GM23338 (cell line): ENCODE results near the gene CNNM3. TPM values are rescaled to one million over a fixed set of nuclear protein-coding genes. Genes with fewer than 3 reads are reported as not detected.

ENCODE experiments used
- ATAC-seq: fragments of 200-7000 bp; cut with Tn5 transposase; 3 replicates; pipeline ENCODE4 v1.9.1; 2020
- DNase-seq: peaks from one replicate; pipeline ENCODE4 v3.0.0-alpha.2; 2015; ENCODE audit warnings: low spot score
- H2AFZ ChIP-seq: fragments of 200-600 bp; sonication (generic); 2 replicates; pipeline ENCODE4 v1.8.0; 2016; ENCODE audit warnings: antibody characterized with exemption, mild to moderate bottlenecking, moderate library complexity
- H3F3A ChIP-seq: fragments of 200-600 bp; sonication (generic); replicated peaks from 2 replicates; pipeline ENCODE4 v1.8.0; 2017; ENCODE audit warnings: antibody characterized with exemption, mixed run types, low read depth
- H3K27ac ChIP-seq: fragments of 200-600 bp; sonication (generic); 2 replicates; pipeline ENCODE4 v1.6.1; 2016; ENCODE audit warnings: low read depth
- H3K27me3 ChIP-seq: fragments of 200-600 bp; sonication (generic); 2 replicates; pipeline ENCODE4 v1.8.0; 2016; ENCODE audit warnings: mild to moderate bottlenecking, mixed run types, moderate library complexity; ENCODE audit not compliant: insufficient read depth
- H3K36me3 ChIP-seq: fragments of 200-600 bp; sonication (generic); 2 replicates; pipeline ENCODE4 v1.8.0; 2016; ENCODE audit warnings: mild to moderate bottlenecking; ENCODE audit not compliant: insufficient read depth
- H3K4me1 ChIP-seq: fragments of 200-600 bp; sonication (generic); 2 replicates; pipeline ENCODE4 v1.8.0; 2016; ENCODE audit warnings: mild to moderate bottlenecking, moderate library complexity; ENCODE audit not compliant: insufficient read depth
- H3K4me2 ChIP-seq: fragments of 200-600 bp; sonication (generic); 2 replicates; pipeline ENCODE4 v1.7.1; 2017; ENCODE audit warnings: mixed run types
- H3K4me3 ChIP-seq: fragments of 200-600 bp; sonication (generic); 2 replicates; pipeline ENCODE4 v1.6.1; 2016; ENCODE audit warnings: mixed run types
- H3K79me2 ChIP-seq: fragments of 200-600 bp; sonication (generic); replicated peaks from 2 replicates; pipeline ENCODE4 v1.8.0; 2017; ENCODE audit warnings: mild to moderate bottlenecking; ENCODE audit not compliant: insufficient read depth
- H3K9me2 ChIP-seq: fragments of 200-600 bp; sonication (generic); 2 replicates; pipeline ENCODE4 v1.8.0; 2017; ENCODE audit not compliant: insufficient read depth
- H4K20me1 ChIP-seq: fragments of 200-600 bp; sonication (generic); replicated peaks from 2 replicates; pipeline ENCODE4 v1.8.0; 2017; ENCODE audit warnings: mild to moderate bottlenecking; ENCODE audit not compliant: insufficient read depth
- H3K27ac Mint-ChIP-seq: 2 replicates; pipeline ENCODE4 v1.8.0; 2020; ENCODE audit warnings: inconsistent platforms, mild to moderate bottlenecking, moderate library complexity, mixed read lengths
- H3K27me3 Mint-ChIP-seq: 3 replicates; pipeline ENCODE4 v1.8.0; 2022; ENCODE audit warnings: low read depth, mild to moderate bottlenecking, moderate library complexity, mixed read lengths, inconsistent platforms; ENCODE audit not compliant: insufficient read depth, poor library complexity
- H3K36me3 Mint-ChIP-seq: 3 replicates; pipeline ENCODE4 v1.8.0; 2021; ENCODE audit warnings: low read depth, mild to moderate bottlenecking, inconsistent platforms, moderate library complexity, mixed read lengths
- H3K4me1 Mint-ChIP-seq: 3 replicates; pipeline ENCODE4 v1.8.0; 2020; ENCODE audit warnings: mild to moderate bottlenecking, inconsistent platforms, mixed read lengths
- H3K4me3 Mint-ChIP-seq: 3 replicates; pipeline ENCODE4 v1.8.0; 2021; ENCODE audit warnings: moderate library complexity, mild to moderate bottlenecking, inconsistent platforms, mixed read lengths
- H3K9me3 Mint-ChIP-seq: 3 replicates; pipeline ENCODE4 v1.8.0; 2020; ENCODE audit warnings: moderate library complexity, mild to moderate bottlenecking, inconsistent platforms, mixed read lengths
- CREB1 ChIP-seq: fragments of 250-450 bp; sonication (Bioruptor Pico); IDR thresholded peaks from 2 replicates; pipeline ENCODE4 v1.5.0; 2020; ENCODE audit warnings: low read depth, mild to moderate bottlenecking, moderate library complexity
- EZH2 ChIP-seq: fragments of 200-600 bp; sonication (generic); IDR thresholded peaks from one replicate; pipeline ENCODE4 v1.8.0; 2017; ENCODE audit warnings: antibody characterized with exemption, mild to moderate bottlenecking, low read depth; ENCODE audit not compliant: unreplicated experiment
- EZH2phosphoT487 ChIP-seq: fragments of 200-600 bp; sonication (generic); IDR thresholded peaks from one replicate; pipeline ENCODE4 v1.8.1; 2018; ENCODE audit warnings: antibody characterized with exemption; ENCODE audit not compliant: unreplicated experiment
- JUNB ChIP-seq: IDR thresholded peaks from one replicate; pipeline ENCODE4 v1.6.1; 2016; ENCODE audit warnings: antibody characterized with exemption; ENCODE audit not compliant: unreplicated experiment
- NANOG ChIP-seq: IDR thresholded peaks from 2 replicates; pipeline ENCODE4 v1.6.1; 2016; ENCODE audit warnings: antibody characterized with exemption, borderline replicate concordance
- POLR2AphosphoS5 ChIP-seq: IDR thresholded peaks from 2 replicates; pipeline ENCODE4 v1.6.1; 2016; ENCODE audit warnings: antibody characterized with exemption, low read depth
- STAT1 ChIP-seq: IDR thresholded peaks from one replicate; pipeline ENCODE4 v1.6.1; 2016; ENCODE audit warnings: antibody characterized with exemption; ENCODE audit not compliant: unreplicated experiment
- ZNF114 ChIP-seq: fragments of 250-450 bp; sonication (Bioruptor Pico); IDR thresholded peaks from 2 replicates; pipeline ENCODE4 v1.5.0; 2020; ENCODE audit warnings: mild to moderate bottlenecking, moderate library complexity
- ZNF331 ChIP-seq: fragments of 250-450 bp; sonication (Bioruptor Pico); IDR thresholded peaks from 2 replicates; pipeline ENCODE4 v1.5.0; 2020; ENCODE audit warnings: low read depth, mild to moderate bottlenecking, moderate library complexity
- polyA plus RNA-seq: library from polyadenylated mRNA; unstranded; fragments of >200 nt; fragmentation: Nextera tagmentation; extraction: Ambion mirVana; gene quantifications from 2 replicates; pipeline ENCODE4 v1.2.1, GENCODE V29; 2016
- total RNA-seq: library from RNA; depleted of rRNA; stranded (reverse); fragments of >200 nt; shearing (Covaris generic); gene quantifications from 2 replicates; pipeline ENCODE4 v1.2.3, GENCODE V29; 2014
- TF ChIP-seq, protein P1 (sequence below): IDR thresholded peaks from 2 replicates; pipeline ENCODE4 v1.6.1; 2016; ENCODE audit warnings: antibody characterized with exemption
- TF ChIP-seq, protein P2 (sequence below): fragments of 250-450 bp; sonication (Bioruptor Pico); IDR thresholded peaks from 2 replicates; pipeline ENCODE4 v1.5.0; 2020; ENCODE audit warnings: mild to moderate bottlenecking, moderate library complexity
- TF ChIP-seq, protein P3 (sequence below), 2 experiments: fragments of 200-600 bp in 1 of 2; sonication (generic) in 1 of 2; conservative IDR thresholded peaks; 2 replicates each; pipeline versions ENCODE4 v1.5.1 to v1.6.1; 2016 to 2017; ENCODE audit warnings: antibody characterized with exemption in 2 of 2, low read depth in 2 of 2, mild to moderate bottlenecking in 2 of 2, moderate library complexity in 1 of 2
- TF ChIP-seq, protein P4 (sequence below): IDR thresholded peaks from one replicate; pipeline ENCODE4 v1.6.1; 2018; ENCODE audit warnings: antibody characterized with exemption; ENCODE audit not compliant: unreplicated experiment

CNNM3 gene
- total and polyA plus RNA-seq, 2 experiments from 2014 or later = 5.3 to 25.7 TPM

DNA sequence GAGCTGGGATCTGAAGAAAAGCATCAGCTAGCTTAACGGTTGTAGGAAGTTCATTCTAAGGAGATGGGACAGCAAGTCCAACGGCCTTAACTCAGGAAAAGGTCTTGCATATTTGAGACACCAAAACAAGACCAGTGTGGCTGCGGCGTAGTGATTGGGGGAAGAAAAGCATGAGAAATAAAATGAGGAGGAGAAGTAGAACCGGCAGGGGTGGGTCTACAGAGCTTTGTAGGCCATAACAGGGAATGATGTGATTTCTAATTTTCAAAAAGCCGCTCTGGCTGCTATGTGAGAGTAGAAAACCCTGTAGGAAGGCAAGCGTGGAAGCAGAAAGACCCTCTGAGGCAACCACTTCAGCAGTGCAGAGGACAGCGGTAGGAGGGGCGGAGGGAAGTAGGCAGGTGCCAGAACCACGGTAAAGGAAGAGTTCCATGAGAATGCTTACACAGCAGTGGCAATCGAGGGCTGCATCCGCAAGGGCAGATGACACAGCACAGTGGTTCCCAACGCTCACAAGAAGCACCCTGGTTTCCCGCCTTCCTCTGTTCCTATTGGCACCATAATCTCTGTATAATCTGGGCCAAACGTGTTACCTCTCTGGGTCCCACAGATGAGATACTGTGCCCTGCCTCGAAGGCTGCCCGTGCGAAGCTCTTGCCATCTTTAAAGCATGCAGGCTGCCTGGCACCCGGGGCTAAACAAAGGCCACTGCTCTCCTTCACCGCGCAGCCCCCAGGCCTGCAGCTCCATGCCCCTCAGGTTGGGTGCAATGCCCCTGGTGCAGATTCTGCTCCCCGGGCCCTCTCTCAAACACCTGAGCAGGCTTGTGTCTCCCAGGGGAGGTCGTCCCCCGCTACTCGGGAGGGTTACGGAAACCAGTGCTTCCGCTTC is 41.0 kb downstream of the CNNM3 start:
- H3K36me3 Mint-ChIP-seq = peaks cover 36% of the 10 kb centered on the region
- peaks cover 8% of the 10 kb centered on the region for H3K36me3 ChIP-seq
- no peak overlapping the region for H3K27ac ChIP-seq
- peaks cover 6% of the 10 kb centered on the region for H4K20me1 ChIP-seq
- peaks cover 21% of the 10 kb centered on the region for H3K4me1 Mint-ChIP-seq
- H2AFZ ChIP-seq = peak overlapping the region; percentile 95
- peak; percentile 61 for DNase-seq
- peaks cover 19% of the 10 kb centered on the region for H3K4me1 ChIP-seq
- H3K4me3 ChIP-seq = peak overlapping the region; percentile 85
- no peaks in the 10 kb centered on the region for H3K9me3 Mint-ChIP-seq
- peak overlapping the region; percentile 28; the same call in 1 of the 2 replicates for H3K27ac Mint-ChIP-seq
- ATAC-seq = peak; percentile 10
- no peaks in the 10 kb centered on the region for H3K27me3 ChIP-seq
- no peaks in the 10 kb centered on the region for H3K9me2 ChIP-seq
- peak overlapping the region; percentile 96 for H3K4me2 ChIP-seq
- peaks cover 17% of the 10 kb centered on the region for H3K27me3 Mint-ChIP-seq
- peaks cover 15% of the 10 kb centered on the region for H3F3A ChIP-seq
- TF ChIP-seq POLR2AphosphoS5 = no peak
- no peak for TF ChIP-seq NANOG
- TF ChIP-seq CREB1 (CRISPR knock-in tag) = no peak
- TF ChIP-seq, protein P1, sequence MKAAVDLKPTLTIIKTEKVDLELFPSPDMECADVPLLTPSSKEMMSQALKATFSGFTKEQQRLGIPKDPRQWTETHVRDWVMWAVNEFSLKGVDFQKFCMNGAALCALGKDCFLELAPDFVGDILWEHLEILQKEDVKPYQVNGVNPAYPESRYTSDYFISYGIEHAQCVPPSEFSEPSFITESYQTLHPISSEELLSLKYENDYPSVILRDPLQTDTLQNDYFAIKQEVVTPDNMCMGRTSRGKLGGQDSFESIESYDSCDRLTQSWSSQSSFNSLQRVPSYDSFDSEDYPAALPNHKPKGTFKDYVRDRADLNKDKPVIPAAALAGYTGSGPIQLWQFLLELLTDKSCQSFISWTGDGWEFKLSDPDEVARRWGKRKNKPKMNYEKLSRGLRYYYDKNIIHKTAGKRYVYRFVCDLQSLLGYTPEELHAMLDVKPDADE = no peak
- TF ChIP-seq ZNF331 (CRISPR knock-in tag) = no peak
- no peak for TF ChIP-seq ZNF114 (CRISPR knock-in tag)
- TF ChIP-seq JUNB = no peak
- TF ChIP-seq EZH2phosphoT487 = no peak
- no peak for TF ChIP-seq EZH2
- TF ChIP-seq, protein P2, sequence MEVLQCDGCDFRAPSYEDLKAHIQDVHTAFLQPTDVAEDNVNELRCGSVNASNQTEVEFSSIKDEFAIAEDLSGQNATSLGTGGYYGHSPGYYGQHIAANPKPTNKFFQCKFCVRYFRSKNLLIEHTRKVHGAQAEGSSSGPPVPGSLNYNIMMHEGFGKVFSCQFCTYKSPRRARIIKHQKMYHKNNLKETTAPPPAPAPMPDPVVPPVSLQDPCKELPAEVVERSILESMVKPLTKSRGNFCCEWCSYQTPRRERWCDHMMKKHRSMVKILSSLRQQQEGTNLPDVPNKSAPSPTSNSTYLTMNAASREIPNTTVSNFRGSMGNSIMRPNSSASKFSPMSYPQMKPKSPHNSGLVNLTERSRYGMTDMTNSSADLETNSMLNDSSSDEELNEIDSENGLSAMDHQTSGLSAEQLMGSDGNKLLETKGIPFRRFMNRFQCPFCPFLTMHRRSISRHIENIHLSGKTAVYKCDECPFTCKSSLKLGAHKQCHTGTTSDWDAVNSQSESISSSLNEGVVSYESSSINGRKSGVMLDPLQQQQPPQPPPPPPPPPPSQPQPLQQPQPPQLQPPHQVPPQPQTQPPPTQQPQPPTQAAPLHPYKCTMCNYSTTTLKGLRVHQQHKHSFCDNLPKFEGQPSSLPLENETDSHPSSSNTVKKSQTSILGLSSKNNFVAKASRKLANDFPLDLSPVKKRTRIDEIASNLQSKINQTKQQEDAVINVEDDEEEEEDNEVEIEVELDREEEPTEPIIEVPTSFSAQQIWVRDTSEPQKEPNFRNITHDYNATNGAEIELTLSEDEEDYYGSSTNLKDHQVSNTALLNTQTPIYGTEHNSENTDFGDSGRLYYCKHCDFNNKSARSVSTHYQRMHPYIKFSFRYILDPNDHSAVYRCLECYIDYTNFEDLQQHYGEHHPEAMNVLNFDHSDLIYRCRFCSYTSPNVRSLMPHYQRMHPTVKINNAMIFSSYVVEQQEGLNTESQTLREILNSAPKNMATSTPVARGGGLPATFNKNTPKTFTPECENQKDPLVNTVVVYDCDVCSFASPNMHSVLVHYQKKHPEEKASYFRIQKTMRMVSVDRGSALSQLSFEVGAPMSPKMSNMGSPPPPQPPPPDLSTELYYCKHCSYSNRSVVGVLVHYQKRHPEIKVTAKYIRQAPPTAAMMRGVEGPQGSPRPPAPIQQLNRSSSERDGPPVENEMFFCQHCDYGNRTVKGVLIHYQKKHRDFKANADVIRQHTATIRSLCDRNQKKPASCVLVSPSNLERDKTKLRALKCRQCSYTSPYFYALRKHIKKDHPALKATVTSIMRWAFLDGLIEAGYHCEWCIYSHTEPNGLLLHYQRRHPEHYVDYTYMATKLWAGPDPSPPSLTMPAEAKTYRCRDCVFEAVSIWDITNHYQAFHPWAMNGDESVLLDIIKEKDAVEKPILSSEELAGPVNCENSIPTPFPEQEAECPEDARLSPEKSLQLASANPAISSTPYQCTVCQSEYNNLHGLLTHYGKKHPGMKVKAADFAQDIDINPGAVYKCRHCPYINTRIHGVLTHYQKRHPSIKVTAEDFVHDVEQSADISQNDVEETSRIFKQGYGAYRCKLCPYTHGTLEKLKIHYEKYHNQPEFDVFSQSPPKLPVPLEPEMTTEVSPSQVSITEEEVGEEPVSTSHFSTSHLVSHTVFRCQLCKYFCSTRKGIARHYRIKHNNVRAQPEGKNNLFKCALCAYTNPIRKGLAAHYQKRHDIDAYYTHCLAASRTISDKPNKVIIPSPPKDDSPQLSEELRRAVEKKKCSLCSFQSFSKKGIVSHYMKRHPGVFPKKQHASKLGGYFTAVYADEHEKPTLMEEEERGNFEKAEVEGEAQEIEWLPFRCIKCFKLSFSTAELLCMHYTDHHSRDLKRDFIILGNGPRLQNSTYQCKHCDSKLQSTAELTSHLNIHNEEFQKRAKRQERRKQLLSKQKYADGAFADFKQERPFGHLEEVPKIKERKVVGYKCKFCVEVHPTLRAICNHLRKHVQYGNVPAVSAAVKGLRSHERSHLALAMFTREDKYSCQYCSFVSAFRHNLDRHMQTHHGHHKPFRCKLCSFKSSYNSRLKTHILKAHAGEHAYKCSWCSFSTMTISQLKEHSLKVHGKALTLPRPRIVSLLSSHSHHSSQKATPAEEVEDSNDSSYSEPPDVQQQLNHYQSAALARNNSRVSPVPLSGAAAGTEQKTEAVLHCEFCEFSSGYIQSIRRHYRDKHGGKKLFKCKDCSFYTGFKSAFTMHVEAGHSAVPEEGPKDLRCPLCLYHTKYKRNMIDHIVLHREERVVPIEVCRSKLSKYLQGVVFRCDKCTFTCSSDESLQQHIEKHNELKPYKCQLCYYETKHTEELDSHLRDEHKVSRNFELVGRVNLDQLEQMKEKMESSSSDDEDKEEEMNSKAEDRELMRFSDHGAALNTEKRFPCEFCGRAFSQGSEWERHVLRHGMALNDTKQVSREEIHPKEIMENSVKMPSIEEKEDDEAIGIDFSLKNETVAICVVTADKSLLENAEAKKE (CRISPR knock-in tag) = no peak
- TF ChIP-seq, protein P3, sequence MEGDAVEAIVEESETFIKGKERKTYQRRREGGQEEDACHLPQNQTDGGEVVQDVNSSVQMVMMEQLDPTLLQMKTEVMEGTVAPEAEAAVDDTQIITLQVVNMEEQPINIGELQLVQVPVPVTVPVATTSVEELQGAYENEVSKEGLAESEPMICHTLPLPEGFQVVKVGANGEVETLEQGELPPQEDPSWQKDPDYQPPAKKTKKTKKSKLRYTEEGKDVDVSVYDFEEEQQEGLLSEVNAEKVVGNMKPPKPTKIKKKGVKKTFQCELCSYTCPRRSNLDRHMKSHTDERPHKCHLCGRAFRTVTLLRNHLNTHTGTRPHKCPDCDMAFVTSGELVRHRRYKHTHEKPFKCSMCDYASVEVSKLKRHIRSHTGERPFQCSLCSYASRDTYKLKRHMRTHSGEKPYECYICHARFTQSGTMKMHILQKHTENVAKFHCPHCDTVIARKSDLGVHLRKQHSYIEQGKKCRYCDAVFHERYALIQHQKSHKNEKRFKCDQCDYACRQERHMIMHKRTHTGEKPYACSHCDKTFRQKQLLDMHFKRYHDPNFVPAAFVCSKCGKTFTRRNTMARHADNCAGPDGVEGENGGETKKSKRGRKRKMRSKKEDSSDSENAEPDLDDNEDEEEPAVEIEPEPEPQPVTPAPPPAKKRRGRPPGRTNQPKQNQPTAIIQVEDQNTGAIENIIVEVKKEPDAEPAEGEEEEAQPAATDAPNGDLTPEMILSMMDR (conservative IDR thresholded peaks at IDR 0.05; ENCODE audit: low read depth in 2 of 2) = no peak
- no peak for TF ChIP-seq STAT1
- TF ChIP-seq, protein P4, sequence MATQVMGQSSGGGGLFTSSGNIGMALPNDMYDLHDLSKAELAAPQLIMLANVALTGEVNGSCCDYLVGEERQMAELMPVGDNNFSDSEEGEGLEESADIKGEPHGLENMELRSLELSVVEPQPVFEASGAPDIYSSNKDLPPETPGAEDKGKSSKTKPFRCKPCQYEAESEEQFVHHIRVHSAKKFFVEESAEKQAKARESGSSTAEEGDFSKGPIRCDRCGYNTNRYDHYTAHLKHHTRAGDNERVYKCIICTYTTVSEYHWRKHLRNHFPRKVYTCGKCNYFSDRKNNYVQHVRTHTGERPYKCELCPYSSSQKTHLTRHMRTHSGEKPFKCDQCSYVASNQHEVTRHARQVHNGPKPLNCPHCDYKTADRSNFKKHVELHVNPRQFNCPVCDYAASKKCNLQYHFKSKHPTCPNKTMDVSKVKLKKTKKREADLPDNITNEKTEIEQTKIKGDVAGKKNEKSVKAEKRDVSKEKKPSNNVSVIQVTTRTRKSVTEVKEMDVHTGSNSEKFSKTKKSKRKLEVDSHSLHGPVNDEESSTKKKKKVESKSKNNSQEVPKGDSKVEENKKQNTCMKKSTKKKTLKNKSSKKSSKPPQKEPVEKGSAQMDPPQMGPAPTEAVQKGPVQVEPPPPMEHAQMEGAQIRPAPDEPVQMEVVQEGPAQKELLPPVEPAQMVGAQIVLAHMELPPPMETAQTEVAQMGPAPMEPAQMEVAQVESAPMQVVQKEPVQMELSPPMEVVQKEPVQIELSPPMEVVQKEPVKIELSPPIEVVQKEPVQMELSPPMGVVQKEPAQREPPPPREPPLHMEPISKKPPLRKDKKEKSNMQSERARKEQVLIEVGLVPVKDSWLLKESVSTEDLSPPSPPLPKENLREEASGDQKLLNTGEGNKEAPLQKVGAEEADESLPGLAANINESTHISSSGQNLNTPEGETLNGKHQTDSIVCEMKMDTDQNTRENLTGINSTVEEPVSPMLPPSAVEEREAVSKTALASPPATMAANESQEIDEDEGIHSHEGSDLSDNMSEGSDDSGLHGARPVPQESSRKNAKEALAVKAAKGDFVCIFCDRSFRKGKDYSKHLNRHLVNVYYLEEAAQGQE = no peak
- peak overlapping the region; percentile 83 for H3K4me3 Mint-ChIP-seq
- peaks cover 39% of the 10 kb centered on the region for H3K79me2 ChIP-seq
